Measurements from ENCODE around the gene CCDC91. TPM values are rescaled to one million over a fixed set of nuclear protein-coding genes. Genes with fewer than 3 reads are reported as not detected.

The CCDC91 gene
- total RNA-seq, 1 experiment from 2014 or later = 15.7 TPM

- TF ChIP-seq ATF6 (CRISPR knock-in tag; IDR thresholded peaks at IDR 0.05) (no peak), ZNF416 (CRISPR knock-in tag; IDR thresholded peaks at IDR 0.05) (no peak), ZMAT4 (CRISPR knock-in tag; IDR thresholded peaks at IDR 0.05) (no peak), ZNF423 (CRISPR knock-in tag; IDR thresholded peaks at IDR 0.05) (no peak), ZNF219 (CRISPR knock-in tag; IDR thresholded peaks at IDR 0.05; ENCODE audit: borderline replicate concordance) (no peak), IRF1 (CRISPR knock-in tag; IDR thresholded peaks at IDR 0.05) (no peak)
Measured at GRCh38 chr12:28173440-28173839, 16.8 kb upstream of the CCDC91 start (continued).

- Mint-ChIP-seq H3K36me3 (no peaks in the 10 kb centered on the region), H3K27me3 (ENCODE audit: low read depth) (no peaks in the 10 kb centered on the region), H3K4me1 (no peaks in the 10 kb centered on the region), H3K27ac (no peak overlapping the region), H3K9me3 (no peaks in the 10 kb centered on the region), H3K4me3 (no peak overlapping the region)
- ATAC-seq (no peak), DNase-seq (ENCODE audit: low spot score) (no peak)
- TF ChIP-seq GRHL2 (CRISPR knock-in tag; IDR thresholded peaks at IDR 0.05; ENCODE audit: insufficient replicate concordance, severe bottlenecking) (no peak), ZBTB43 (CRISPR knock-in tag; IDR thresholded peaks at IDR 0.05) (no peak), ZNF396 (CRISPR knock-in tag; IDR thresholded peaks at IDR 0.05; ENCODE audit: borderline replicate concordance) (no peak), USF2 (CRISPR knock-in tag; IDR thresholded peaks at IDR 0.05) (no peak), CREM (CRISPR knock-in tag; IDR thresholded peaks at IDR 0.05) (no peak), NR1H2 (CRISPR knock-in tag; IDR thresholded peaks at IDR 0.05) (no peak), CTCF (IDR thresholded peaks at IDR 0.05) (no peak), USF1 (CRISPR knock-in tag; IDR thresholded peaks at IDR 0.05) (no peak), ELF4 (CRISPR knock-in tag; IDR thresholded peaks at IDR 0.05; ENCODE audit: low read depth) (no peak), RELA (CRISPR knock-in tag; IDR thresholded peaks at IDR 0.05; ENCODE audit: borderline replicate concordance) (no peak), EMX1 (CRISPR knock-in tag; IDR thresholded peaks at IDR 0.05) (no peak), SP1 (CRISPR knock-in tag; conservative IDR thresholded peaks at IDR 0.05) (no peak), FOXP1 (CRISPR knock-in tag; IDR thresholded peaks at IDR 0.05; ENCODE audit: borderline replicate concordance) (no peak), CDX4 (CRISPR knock-in tag; IDR thresholded peaks at IDR 0.05; ENCODE audit: borderline replicate concordance) (no peak), PREB (CRISPR knock-in tag; IDR thresholded peaks at IDR 0.05; ENCODE audit: borderline replicate concordance) (no peak), ZNF532 (CRISPR knock-in tag; IDR thresholded peaks at IDR 0.05; ENCODE audit: borderline replicate concordance) (no peak)
- POLR2A ChIA-PET = no interaction called here
- CTCF ChIA-PET = no interaction called here
Measured at GRCh38 chr12:28175098-28175589, 15.1 kb upstream of the CCDC91 start.
